SK-N-SH (cell line): ENCODE results near the gene GLIS1. TPM values are rescaled to one million over a fixed set of nuclear protein-coding genes. Genes with fewer than 3 reads are reported as not detected.

Source experiments
- CTCF ChIA-PET: fragments of 300-600, 350-600 bp; formaldehyde crosslinking; extraction: SDS; loops from one replicate; lab custom pipeline; 2021; lab: Yijun Ruan, JAX
- POLR2A ChIA-PET: fragments of 350-600 bp; sonication (Branson Sonifier 250); formaldehyde crosslinking; extraction: SDS; loops from one replicate; lab custom pipeline; 2020; ENCODE audit warnings: antibody characterized with exemption, inconsistent platforms; lab: Yijun Ruan, JAX
- DNase-seq: peaks from one replicate; pipeline ENCODE4 v3.0.0; 2012
- H2AFZ ChIP-seq: fragments of 200-600 bp; sonication (generic); 2 replicates; pipeline ENCODE4 v1.8.1; 2016; ENCODE audit warnings: antibody characterized with exemption, mild to moderate bottlenecking, low read depth
- H3F3A ChIP-seq: fragments of 200-600 bp; sonication (generic); replicated peaks from 2 replicates; pipeline ENCODE3; 2016; ENCODE audit warnings: antibody characterized with exemption, mild to moderate bottlenecking; ENCODE audit not compliant: insufficient read depth
- H3K27ac ChIP-seq, 2 experiments: fragments of 200-500 bp in 1 of 2; fragments of 200-600 bp in 1 of 2; sonication (Bioruptor generic) in 1 of 2; sonication (generic), shearing (Covaris generic) in 1 of 2; 2 replicates each; pipeline versions ENCODE4 v1.5.1 to v1.6.1; 2014 to 2016; ENCODE audit warnings: low read depth in 2 of 2, inconsistent platforms in 1 of 2, low read length in 1 of 2, mild to moderate bottlenecking in 1 of 2, mixed read lengths in 1 of 2
- H3K27me3 ChIP-seq: fragments of 200-600 bp; sonication (generic), shearing (Covaris generic); 2 replicates; pipeline ENCODE4 v1.6.1; 2016; ENCODE audit warnings: mixed run types; ENCODE audit not compliant: insufficient read depth
- H3K36me3 ChIP-seq, 2 experiments: fragments of 200-500 bp in 1 of 2; fragments of 200-600 bp in 1 of 2; sonication (Bioruptor generic) in 1 of 2; sonication (generic) in 1 of 2; replicated peaks in 1 of 2; 2 replicates each; pipeline versions ENCODE3 to v1.5.1; 2014 to 2016; ENCODE audit warnings: low read length in 1 of 2, mild to moderate bottlenecking in 1 of 2; ENCODE audit not compliant: insufficient read depth in 2 of 2, control insufficient read depth in 1 of 2
- H3K4me1 ChIP-seq, 2 experiments: fragments of 200-500 bp in 1 of 2; fragments of 200-600 bp in 1 of 2; sonication (Bioruptor generic) in 1 of 2; sonication (generic), shearing (Covaris generic) in 1 of 2; 2 replicates each; pipeline versions ENCODE4 v1.5.1 to v1.6.1; 2014 to 2016; ENCODE audit warnings: low read depth in 1 of 2, low read length in 1 of 2, mixed run types in 1 of 2; ENCODE audit not compliant: insufficient read depth in 2 of 2, control insufficient read depth in 1 of 2
- H3K4me2 ChIP-seq: fragments of 200-600 bp; sonication (generic), shearing (Covaris generic); 2 replicates; pipeline ENCODE4 v1.6.1; 2017; ENCODE audit warnings: mixed run types
- H3K4me3 ChIP-seq, 2 experiments: fragments of 200-500 bp in 1 of 2; fragments of 200-600 bp in 1 of 2; sonication (Bioruptor generic) in 1 of 2; sonication (generic), shearing (Covaris generic) in 1 of 2; 2 replicates each; pipeline versions ENCODE4 v1.5.1 to v1.8.1; 2014 to 2016; ENCODE audit warnings: low read depth in 2 of 2, inconsistent platforms in 1 of 2, low read length in 1 of 2, mild to moderate bottlenecking in 1 of 2, mixed read lengths in 1 of 2, moderate library complexity in 1 of 2
- H3K79me2 ChIP-seq: fragments of 200-600 bp; sonication (generic); 2 replicates; pipeline ENCODE4 v1.8.1; 2017; ENCODE audit warnings: mild to moderate bottlenecking; ENCODE audit not compliant: insufficient read depth
- H3K9ac ChIP-seq: fragments of 200-600 bp; sonication (generic); 2 replicates; pipeline ENCODE4 v1.6.1; 2017; ENCODE audit warnings: mixed run types
- H3K9me2 ChIP-seq: fragments of 200-600 bp; sonication (generic); 2 replicates; pipeline ENCODE4 v1.6.1; 2017; ENCODE audit warnings: mixed run types
- H3K9me3 ChIP-seq: fragments of 200-600 bp; sonication (generic); 2 replicates; pipeline ENCODE4 v1.6.1; 2017; ENCODE audit warnings: mixed run types, mild to moderate bottlenecking, moderate library complexity
- H4K20me1 ChIP-seq: fragments of 200-600 bp; sonication (generic); 2 replicates; pipeline ENCODE4 v1.6.1; 2017; ENCODE audit warnings: mild to moderate bottlenecking, mixed run types; ENCODE audit not compliant: insufficient read depth
- EZH2phosphoT487 ChIP-seq: fragments of 200-600 bp; sonication (generic); IDR thresholded peaks from 2 replicates; pipeline ENCODE4 v1.6.1; 2017; ENCODE audit warnings: low read depth, mixed run types, mild to moderate bottlenecking, antibody characterized with exemption, moderate library complexity, borderline replicate concordance
- GATA2 ChIP-seq: sonication (generic); formaldehyde crosslinking; IDR thresholded peaks from 2 replicates; pipeline ENCODE4 v1.5.0; 2020; ENCODE audit warnings: mild to moderate bottlenecking, missing genetic modification reagents
- JUND ChIP-seq: IDR thresholded peaks from 2 replicates; pipeline ENCODE4 v1.4.0; 2012
- YY1 ChIP-seq: IDR thresholded peaks from 2 replicates; pipeline ENCODE4 v1.4.0; 2012; ENCODE audit warnings: low read depth, mild to moderate bottlenecking
- WGBS: methylation state at CpG from one replicate; pipeline ENCODE4 v1.1.6; 2017; ENCODE audit warnings: low lambda C conversion rate; 5-methylcytosine and 5-hydroxymethylcytosine counted together
- polyA plus RNA-seq, 3 experiments: library from polyadenylated mRNA; depleted of rRNA; stranded (reverse); fragments of >200 nt; gene quantifications; 2 replicates each; pipeline ENCODE4 v1.2.3, GENCODE V29; 2012
- TF ChIP-seq, protein P1 (sequence below): fragments of 150-350 bp; IDR thresholded peaks from 2 replicates; pipeline ENCODE4 v1.6.1; 2016; ENCODE audit warnings: mild to moderate bottlenecking, low read depth, low read length
- TF ChIP-seq, protein P2 (sequence below): IDR thresholded peaks from 2 replicates; pipeline ENCODE4 v1.6.1; 2012; ENCODE audit warnings: mild to moderate bottlenecking, low read depth, low read length, moderate library complexity
- TF ChIP-seq, protein P3 (sequence below): IDR thresholded peaks from 2 replicates; pipeline ENCODE4 v1.4.0; 2012; ENCODE audit warnings: low read depth, borderline replicate concordance
- TF ChIP-seq, protein P4 (sequence below): IDR thresholded peaks from 2 replicates; pipeline ENCODE4 v1.4.0; 2012; ENCODE audit warnings: low read depth

Gene GLIS1
- polyA plus RNA-seq, 1 of the 3 experiments (the other 2 are of a cell fraction), result 0.13 TPM

DNA sequence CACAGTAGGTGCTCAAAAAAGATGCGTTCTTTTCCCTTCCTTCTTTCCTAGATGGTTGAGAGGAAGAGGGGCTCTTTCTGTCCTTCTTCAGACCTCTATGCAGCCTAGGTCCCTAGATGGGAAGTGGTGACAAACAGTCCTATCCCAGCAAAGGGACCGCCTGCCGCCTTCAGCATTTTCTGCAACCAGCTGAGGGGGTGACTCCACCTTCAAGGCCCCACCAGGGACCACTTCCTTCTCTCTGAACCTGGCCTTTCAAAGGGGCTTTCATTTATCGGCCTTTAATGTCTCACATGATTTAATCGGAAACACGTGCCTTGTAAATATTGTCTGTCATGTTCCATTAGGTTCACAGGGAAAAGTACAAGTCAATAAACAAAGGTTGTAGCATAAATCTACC, 32.6 kb downstream of the GLIS1 start:
- POLR2A ChIA-PET, result no interaction called here
- H4K20me1 ChIP-seq, result no peaks in the 10 kb centered on the region
- H3K9ac ChIP-seq, result no peak overlapping the region
- no peaks in the 10 kb centered on the region for H3K9me2 ChIP-seq
- CTCF ChIA-PET, result interaction anchor here (1.0 to 1.7 kb wide), 3 partner anchors 9 to 18 kb away, joined by 3 to 7 read pairs (median 3); no protein-coding TSS in a partner anchor
- H3F3A ChIP-seq, result no peaks in the 10 kb centered on the region
- no peak for DNase-seq
- TF ChIP-seq GATA2 (CRISPR knock-in tag), result no peak
- TF ChIP-seq, protein P1, sequence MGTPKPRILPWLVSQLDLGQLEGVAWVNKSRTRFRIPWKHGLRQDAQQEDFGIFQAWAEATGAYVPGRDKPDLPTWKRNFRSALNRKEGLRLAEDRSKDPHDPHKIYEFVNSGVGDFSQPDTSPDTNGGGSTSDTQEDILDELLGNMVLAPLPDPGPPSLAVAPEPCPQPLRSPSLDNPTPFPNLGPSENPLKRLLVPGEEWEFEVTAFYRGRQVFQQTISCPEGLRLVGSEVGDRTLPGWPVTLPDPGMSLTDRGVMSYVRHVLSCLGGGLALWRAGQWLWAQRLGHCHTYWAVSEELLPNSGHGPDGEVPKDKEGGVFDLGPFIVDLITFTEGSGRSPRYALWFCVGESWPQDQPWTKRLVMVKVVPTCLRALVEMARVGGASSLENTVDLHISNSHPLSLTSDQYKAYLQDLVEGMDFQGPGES, result no peak
- TF ChIP-seq, protein P2, sequence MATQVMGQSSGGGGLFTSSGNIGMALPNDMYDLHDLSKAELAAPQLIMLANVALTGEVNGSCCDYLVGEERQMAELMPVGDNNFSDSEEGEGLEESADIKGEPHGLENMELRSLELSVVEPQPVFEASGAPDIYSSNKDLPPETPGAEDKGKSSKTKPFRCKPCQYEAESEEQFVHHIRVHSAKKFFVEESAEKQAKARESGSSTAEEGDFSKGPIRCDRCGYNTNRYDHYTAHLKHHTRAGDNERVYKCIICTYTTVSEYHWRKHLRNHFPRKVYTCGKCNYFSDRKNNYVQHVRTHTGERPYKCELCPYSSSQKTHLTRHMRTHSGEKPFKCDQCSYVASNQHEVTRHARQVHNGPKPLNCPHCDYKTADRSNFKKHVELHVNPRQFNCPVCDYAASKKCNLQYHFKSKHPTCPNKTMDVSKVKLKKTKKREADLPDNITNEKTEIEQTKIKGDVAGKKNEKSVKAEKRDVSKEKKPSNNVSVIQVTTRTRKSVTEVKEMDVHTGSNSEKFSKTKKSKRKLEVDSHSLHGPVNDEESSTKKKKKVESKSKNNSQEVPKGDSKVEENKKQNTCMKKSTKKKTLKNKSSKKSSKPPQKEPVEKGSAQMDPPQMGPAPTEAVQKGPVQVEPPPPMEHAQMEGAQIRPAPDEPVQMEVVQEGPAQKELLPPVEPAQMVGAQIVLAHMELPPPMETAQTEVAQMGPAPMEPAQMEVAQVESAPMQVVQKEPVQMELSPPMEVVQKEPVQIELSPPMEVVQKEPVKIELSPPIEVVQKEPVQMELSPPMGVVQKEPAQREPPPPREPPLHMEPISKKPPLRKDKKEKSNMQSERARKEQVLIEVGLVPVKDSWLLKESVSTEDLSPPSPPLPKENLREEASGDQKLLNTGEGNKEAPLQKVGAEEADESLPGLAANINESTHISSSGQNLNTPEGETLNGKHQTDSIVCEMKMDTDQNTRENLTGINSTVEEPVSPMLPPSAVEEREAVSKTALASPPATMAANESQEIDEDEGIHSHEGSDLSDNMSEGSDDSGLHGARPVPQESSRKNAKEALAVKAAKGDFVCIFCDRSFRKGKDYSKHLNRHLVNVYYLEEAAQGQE, result no peak
- TF ChIP-seq, protein P3, sequence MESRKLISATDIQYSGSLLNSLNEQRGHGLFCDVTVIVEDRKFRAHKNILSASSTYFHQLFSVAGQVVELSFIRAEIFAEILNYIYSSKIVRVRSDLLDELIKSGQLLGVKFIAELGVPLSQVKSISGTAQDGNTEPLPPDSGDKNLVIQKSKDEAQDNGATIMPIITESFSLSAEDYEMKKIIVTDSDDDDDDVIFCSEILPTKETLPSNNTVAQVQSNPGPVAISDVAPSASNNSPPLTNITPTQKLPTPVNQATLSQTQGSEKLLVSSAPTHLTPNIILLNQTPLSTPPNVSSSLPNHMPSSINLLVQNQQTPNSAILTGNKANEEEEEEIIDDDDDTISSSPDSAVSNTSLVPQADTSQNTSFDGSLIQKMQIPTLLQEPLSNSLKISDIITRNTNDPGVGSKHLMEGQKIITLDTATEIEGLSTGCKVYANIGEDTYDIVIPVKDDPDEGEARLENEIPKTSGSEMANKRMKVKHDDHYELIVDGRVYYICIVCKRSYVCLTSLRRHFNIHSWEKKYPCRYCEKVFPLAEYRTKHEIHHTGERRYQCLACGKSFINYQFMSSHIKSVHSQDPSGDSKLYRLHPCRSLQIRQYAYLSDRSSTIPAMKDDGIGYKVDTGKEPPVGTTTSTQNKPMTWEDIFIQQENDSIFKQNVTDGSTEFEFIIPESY, result no peak
- TF ChIP-seq, protein P4, sequence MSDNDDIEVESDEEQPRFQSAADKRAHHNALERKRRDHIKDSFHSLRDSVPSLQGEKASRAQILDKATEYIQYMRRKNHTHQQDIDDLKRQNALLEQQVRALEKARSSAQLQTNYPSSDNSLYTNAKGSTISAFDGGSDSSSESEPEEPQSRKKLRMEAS, result no peak
- TF ChIP-seq EZH2phosphoT487, result no peak
- no peak for TF ChIP-seq YY1
- TF ChIP-seq JUND, result no peak
- H3K79me2 ChIP-seq, result no peaks in the 10 kb centered on the region
- peaks cover 0 to 10% of the 10 kb centered on the region in 2 experiments; a peak in 1 of 4 replicates for H3K4me1 ChIP-seq
- H3K27me3 ChIP-seq, result no peaks in the 10 kb centered on the region; the same call in 1 of the 2 replicates
- H3K4me3 ChIP-seq, result no peak overlapping the region
- H2AFZ ChIP-seq, result no peak overlapping the region
- no peak overlapping the region for H3K4me2 ChIP-seq
- H3K36me3 ChIP-seq, result no peaks in the 10 kb centered on the region
- WGBS, result 68% methylated on average over 6 of the region's 6 CpGs
- no peak overlapping the region for H3K27ac ChIP-seq
- H3K9me3 ChIP-seq, result no peaks in the 10 kb centered on the region
